Embryonic facial prominence (tissue), 1 donor: ENCODE measurements around the gene TMA7.
A peak's percentile ranks its signal among the peaks of the same experiment; 100 is the strongest.
"Not testable (repeated sequence)": the region's sequence is repeated elsewhere in the genome, so short reads cannot be mapped to it uniquely, and the experiment has no call there.

Source experiments
- DNase-seq: peaks from one replicate; pipeline ENCODE4 v3.0.0-alpha.2; 2016; ENCODE audit errors: extremely low spot score

The TMA7 gene

DNA sequence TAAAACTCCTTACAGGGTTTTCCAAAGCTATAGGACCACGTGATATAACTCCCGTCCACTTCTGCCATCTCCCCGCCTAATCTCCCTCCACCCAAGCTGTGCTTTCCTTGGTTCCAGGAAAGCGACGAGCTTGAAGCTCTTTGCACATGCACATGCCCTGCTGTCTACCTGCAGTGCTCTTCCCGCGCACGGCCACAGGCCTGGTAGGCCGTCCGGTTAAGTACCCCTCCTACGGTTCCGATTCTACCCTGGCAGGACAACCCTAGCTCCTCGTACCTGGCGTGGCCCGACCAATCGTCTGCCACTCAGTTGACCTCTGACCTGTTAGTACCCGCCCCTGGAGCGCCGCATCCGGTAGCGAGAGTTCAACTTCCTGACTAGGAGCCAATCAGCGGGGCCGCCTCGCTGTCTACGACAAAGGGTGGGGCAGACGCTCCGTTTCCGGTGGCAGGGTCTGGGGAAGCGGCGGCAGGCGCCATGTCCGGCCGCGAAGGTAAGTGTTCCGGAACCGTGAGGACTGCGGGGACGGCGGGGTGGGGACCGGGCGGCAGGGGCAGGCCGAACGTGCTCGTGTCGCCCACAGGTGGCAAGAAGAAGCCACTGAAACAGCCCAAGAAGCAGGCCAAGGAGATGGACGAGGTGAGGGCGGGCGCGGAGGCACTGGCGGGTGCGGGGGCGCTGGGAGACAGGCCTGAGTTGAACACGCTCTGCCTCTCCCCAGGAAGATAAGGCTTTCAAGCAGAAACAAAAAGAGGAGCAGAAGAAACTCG lies at the start of gene TMA7, which contains the start of gene CCDC51:
Gene TMA7, plus strand, starts transcription at position 438 of the 770 bp plus-strand sequence. Its CDS starts 40 bp downstream, at position 478.
Gene CCDC51, minus strand, starts transcription at position 300 of the 770 bp plus-strand sequence. CDS start 4,991 bp downstream, outside the sequence.
- peak; percentile 95 for DNase-seq

DNA sequence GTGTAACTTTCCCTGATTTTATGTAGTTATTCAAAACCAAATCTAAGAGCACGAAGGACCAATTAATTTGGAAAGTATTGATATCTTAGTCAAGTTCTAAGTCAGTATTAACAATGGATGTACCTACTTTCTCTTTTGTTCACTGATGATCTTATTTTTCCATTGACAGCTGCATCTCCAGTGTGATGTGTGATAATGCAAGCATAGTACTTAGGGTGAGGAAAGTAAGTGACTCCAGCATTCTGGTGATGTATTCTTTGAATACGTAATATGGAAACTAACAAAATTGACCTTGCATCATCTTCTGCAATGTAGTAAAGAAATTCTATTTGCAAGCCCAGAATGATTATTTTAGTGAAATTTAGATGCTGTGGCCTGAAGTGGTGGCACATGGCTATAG lies 45.7 kb upstream of the TMA7 start:
- no peak for DNase-seq

GRCh38 chr3:48395714-48396113 lies 44.3 kb upstream of the TMA7 start:
- no peak for DNase-seq

- DNase-seq: no peak
Observed at GRCh38 chr3:48397767-48398681, 42.0 kb upstream of the TMA7 start.

DNA sequence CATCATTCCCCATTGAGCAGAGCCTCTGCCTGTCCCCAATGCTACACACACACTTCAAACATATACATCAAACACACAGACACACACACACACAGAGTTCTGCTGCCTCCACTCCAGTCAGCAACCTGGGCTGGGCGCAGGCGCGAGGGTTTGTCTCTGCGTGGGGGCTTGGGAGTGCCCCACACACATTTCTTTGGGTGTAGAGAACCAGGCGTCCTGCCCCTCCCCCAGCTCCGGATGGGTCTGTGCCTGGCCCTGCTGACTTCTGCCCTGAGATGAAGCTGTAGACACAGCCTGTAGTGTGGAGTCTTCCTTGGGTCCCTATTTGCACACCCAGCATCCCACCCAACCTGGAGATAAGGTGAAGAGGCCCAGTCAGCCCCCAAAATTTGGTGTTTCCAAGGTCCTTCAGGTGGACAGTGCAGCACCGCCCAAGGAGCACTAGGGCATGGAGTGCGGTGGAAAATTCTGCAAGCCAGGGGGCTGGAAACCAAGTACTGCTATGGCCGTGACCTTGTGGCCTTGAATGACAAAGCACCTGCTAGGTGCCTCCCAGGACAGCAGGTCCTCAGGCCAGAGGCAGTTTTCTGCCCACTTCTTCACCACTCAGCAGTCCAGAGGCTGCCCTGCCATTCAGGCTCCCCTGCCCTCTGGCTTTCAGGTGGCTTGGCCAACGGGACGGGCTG lies 41.2 kb upstream of the TMA7 start:
- DNase-seq: no peak

DNA sequence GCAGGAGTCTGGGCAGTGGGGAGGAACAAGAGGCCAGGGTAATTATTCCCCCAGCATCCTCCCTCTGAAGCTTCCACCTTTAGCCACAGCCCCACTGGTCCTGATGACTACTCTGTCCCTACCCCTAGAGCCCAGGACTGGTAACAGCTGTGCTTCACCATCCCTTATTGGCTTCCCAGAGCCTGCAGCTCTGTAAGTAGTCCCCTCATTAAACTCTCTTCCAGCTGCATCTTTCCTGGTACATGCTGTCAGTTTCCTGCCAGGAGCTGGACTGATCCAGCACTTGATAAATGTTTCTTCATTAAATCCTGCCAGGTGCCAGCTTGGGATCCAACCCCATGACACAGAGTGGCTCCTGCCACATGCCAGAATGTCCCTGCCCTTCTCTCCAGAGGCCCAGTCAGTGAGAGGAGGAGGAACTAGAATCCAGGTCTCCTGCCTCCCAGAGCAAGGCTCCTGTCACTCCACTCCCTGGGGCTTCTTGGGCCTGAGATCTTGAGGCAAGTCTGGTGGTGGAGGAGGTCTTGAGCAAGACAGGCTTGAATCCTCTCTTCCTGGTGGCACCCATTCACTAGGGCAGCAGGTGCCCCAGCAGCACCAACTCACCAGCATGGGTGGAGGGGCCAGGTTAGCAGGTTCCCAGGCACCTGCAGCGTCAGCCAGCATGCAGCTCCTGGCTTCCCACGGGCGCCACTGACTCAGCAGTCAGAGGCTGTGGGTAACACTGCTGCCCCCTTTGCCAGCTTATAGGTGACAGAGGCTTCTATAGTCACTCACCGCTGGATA lies 40.5 kb upstream of the TMA7 start:
- DNase-seq: no peak

- peak; percentile 13 for DNase-seq
Observed at GRCh38 chr3:48400824-48401433, 39.1 kb upstream of the TMA7 start.

DNA sequence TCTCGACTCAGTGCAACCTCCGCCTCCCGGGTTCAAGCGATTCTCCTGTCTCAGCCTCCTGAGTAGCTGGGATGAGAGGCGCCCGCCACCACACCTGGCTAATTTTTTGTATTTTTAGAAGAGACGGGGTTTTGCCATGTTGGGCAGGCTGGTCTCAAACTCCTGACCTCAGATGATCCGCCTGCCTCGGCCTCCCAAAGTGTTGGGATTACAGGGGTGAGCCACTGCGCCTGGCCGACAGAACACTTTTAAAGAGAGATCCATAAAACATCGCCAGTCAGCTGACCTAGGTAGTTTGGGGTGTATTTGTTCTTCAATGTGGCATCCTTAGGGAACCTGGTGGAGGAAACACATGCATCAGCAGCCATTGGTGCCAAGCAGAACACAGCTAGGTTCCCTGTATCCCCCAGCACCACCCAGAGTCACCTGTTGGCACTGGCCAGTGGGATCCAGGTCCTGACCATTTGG lies 38.6 kb upstream of the TMA7 start:
- not testable (repeated sequence) for DNase-seq

DNA sequence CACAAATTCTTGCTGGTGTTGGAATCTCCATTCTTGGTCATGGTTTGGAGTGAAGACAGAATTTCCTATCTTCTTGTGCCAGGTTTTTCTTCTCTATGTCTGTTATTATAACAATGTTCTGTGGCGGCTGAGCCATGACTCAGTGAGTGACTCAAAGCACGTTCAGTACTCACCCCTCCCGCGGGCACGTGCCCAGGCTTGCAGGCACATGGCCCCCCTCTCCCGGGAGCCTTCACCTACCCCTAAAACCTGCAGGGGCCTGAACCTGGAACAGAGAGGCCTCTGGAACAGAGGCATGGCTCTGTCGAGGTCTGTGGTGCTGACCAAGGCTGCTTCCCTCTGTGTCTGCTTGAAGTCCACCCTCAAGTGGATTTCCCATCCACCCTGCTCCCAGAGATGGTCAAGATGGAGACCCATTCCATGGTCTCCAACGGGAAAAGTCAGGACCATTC lies 37.8 kb upstream of the TMA7 start:
- no peak for DNase-seq

DNA sequence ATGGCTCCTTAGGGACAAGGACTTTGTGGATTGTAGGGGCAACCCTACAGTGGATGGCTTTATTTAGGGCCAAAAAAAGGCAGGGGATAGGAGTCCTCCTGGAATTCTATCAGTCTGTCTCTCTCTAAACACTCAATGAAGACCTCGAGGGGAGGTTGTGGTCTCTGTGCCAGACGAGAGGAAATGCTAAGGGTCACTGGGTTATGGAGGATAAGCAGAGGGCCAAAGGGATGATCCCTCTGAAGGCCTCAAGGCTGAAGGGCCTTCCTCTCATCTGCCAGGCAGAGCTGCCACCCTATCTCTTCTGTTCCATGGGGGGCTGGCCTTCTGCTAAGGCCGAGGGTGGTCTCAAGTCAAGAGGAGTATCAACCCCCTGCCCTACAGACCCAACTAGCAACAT lies 37.1 kb upstream of the TMA7 start:
- DNase-seq: no peak

- no peak for DNase-seq
Observed at GRCh38 chr3:48403533-48404439, 36.3 kb upstream of the TMA7 start.

DNA sequence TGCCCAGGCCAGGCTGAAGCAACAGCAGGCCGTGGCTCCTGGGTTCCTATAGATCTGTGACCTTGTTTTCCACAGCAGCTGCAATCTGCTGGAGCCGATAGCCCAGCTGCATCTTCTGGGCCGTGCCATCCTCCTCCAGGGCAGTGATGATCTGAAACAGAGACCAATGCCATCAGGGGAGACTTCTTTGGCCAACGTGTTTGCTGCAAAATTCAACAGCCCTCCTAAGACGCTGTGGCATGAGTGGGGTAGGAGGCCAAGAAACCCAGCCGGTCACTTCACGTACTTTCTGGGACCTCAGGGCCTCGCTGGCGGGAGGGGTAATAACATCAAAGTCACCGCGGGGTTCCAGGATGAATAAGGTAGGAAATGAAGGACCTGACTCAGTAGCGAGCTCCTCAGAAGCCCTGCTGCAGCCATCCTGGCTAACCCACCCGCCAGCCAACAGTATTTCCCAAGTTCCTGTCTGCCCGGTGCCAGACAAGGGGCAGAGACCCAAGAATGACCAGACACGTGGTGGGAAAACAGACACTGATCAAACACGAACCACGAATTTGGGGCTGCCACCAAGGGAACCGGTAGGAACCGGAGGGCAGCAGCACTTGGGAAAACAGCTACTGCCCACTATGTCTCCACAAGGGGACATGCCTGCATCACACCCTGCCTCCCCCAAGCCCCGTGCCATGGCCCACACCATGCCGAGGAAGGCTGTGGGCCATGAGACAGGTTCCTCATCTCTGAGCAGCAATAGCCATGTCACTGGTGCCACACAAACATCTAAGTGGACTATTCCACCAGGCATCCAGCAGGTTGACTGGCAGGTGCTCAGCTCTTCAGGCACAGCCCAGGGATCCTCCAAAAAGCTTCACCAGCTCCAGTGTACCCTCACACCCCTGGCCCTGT lies 35.4 kb upstream of the TMA7 start:
- DNase-seq: no peak

DNA sequence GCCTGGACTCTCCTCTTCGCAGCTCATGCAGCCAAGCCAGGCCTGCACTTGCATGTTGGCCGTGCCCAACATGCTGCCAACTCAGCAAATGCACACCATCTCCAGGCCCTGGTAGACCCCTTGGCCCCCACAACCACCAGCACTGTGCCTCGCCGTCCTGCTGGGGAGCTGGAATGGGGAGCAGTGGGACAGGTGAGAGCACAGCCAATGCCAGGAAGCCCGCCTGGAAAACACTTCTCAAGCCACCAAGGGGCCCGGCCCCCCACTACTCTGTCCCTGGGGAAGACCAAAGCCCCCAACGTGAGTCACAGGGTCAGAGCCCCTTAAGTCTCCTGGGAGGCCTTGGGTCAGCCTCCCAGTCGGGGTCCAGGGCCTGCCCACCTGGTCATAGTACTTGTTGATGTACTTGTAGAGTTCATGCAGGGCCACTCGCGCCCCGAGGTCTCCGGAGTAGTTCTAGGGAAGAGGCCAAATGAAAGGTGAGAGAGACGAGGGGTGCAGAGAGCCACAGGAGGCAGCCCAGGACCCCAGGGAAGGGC lies 34.6 kb upstream of the TMA7 start:
- no peak for DNase-seq

DNA sequence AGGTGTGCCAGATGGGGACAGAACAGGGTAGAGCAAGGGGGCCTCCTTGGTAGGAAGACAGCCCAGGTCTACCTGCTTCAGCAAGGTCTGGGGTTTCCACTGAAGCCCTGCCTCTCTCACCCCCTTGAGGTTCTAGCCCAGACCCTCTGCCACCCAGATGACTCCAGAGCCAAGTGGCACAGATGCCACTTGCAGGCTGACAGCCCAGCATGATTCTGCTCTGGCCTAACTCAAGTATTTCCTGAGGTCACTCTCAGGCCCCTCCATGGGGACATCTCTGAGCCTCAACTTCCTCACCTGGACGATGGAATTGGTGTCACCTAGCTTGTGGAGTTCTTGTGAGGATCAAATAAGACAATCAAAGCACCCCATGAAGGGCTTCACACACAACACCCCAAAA lies 34.1 kb upstream of the TMA7 start:
- no peak for DNase-seq

GRCh38 chr3:48406443-48407431 lies 33.3 kb upstream of the TMA7 start:
- no peak for DNase-seq

DNA sequence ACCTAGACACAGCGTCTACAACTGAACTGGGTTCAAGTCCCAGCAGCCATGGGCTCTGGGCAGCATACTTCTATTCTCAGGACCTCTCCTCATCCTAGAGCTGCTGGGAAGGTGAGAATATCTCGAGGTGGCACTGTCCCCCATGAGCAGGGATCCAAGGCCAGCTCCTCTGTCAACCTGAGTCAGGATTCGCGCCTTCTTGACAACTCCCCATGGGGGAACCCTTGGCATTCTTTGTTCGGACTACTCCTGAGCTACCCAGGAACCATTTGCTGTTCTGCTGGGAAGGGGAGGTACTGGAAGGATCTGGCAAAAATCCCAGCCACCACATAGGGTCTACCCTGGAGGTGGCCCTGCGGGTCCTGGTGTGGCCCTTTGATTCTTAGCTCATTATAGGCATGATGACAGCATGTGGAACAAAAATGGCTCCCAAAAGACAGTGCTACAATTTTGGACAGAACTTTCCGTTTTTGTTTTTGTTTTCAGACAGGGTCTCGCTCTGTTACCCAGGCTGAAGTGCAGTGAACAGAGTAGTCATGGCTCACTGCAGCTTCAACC lies 32.4 kb upstream of the TMA7 start:
- no peak for DNase-seq

DNA sequence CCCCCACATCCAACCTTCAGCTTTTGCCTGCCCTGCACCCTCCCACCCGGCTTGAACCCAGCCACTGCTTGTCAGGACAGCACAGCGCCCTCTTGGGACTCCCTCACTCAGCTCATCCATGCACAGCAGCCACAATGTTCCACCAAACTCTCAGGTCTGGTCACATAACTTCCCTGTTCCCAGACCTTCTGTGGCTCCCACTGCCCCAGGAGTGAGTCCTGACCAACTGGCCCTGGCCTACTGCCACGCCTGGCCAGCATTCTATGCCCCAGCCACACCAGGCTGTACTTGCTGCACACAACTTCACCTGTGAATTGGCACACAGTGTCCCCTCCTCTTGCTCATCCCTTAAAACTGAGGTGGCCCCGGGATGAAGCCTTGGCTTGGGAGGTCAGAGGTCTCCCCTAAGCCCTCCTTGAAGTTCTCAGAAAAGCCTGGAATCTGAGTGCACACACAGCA lies 31.2 kb upstream of the TMA7 start:
- DNase-seq: no peak
